Measurements from ENCODE around the gene ZBTB7A.

The ZBTB7A gene

DNA sequence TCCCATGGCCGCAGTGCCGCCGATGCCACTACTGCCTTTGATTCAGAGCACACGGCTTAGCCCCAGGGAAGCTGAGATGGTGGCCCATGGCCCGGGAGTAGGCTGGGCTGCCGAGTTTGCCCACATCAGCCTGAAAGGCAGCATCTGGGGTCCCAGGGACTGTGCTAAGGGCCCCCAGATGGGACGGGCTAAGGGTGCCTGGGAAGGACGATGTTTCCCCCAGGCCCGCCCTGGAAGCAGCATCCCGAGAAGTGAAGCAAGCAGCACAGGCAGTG is 34.7 kb upstream of the ZBTB7A start:
- H3K9ac ChIP-seq (ENCODE audit: low read length): no peak overlapping the region
- no peaks in the 10 kb centered on the region for H3K27me3 ChIP-seq (ENCODE audit: control insufficient read depth, insufficient read depth, low read length)
- no peaks in the 10 kb centered on the region for H3K4me1 ChIP-seq (ENCODE audit: control insufficient read depth, low read depth, low read length)
- H3K4me3 ChIP-seq (ENCODE audit: low read length): no peak overlapping the region
- no peaks in the 10 kb centered on the region for H3K9me3 ChIP-seq (ENCODE audit: control insufficient read depth, low read depth, low read length)
- H3K27ac ChIP-seq (ENCODE audit: low read length): no peak overlapping the region
- peaks cover 60% of the 10 kb centered on the region for H3K36me3 ChIP-seq (ENCODE audit: control insufficient read depth, low read depth, low read length)

DNA sequence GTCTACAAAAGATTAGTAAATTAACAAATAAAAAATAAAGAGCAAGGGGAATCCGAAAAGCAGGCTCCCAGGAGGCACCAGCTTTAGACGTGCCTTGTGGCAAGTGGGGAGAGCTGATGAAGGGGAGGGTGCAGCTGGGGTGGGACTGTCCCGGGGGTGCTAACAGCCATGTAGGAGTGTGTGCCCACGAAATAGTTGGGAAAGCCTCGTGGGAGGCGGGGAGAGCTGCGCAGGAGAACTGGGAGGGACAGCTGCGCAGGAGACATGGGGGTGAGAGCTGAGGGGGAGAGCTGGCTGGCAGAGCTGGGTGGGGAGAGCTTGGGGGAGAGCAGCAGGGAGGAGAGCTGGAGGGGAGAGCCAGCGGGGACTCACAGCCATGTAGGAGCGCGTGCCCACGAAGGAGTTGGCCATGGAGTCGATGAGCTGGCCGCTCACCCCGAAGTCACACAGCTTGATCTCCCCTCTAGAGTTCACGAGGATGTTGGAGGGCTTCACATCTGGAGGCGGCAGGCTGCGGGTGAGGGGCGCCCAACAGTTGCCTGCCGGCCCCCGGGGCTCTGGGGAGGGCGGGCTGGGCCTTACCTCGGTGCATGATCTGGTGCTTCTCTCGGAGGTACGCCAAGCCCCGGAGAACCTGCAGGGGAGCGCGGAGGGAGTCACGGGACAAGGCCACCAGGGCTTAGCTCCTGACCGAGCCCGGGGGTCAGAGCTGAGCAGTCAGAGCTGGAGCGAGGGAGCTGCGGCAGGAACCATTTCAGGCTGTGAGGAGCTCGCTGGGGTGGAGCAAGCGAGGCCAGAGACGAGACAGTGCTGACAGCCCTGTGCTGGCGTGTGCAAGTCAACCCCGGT is 34.2 kb upstream of the ZBTB7A start:
- no peak overlapping the region for H3K9ac ChIP-seq (ENCODE audit: low read length)
- no peak overlapping the region for H3K4me3 ChIP-seq (ENCODE audit: low read length)
- H3K9me3 ChIP-seq (ENCODE audit: control insufficient read depth, low read depth, low read length): no peaks in the 10 kb centered on the region
- peaks cover 59% of the 10 kb centered on the region for H3K36me3 ChIP-seq (ENCODE audit: control insufficient read depth, low read depth, low read length)
- no peak overlapping the region for H3K27ac ChIP-seq (ENCODE audit: low read length)
- no peaks in the 10 kb centered on the region for H3K4me1 ChIP-seq (ENCODE audit: control insufficient read depth, low read depth, low read length)
- H3K27me3 ChIP-seq (ENCODE audit: control insufficient read depth, insufficient read depth, low read length): no peaks in the 10 kb centered on the region

DNA sequence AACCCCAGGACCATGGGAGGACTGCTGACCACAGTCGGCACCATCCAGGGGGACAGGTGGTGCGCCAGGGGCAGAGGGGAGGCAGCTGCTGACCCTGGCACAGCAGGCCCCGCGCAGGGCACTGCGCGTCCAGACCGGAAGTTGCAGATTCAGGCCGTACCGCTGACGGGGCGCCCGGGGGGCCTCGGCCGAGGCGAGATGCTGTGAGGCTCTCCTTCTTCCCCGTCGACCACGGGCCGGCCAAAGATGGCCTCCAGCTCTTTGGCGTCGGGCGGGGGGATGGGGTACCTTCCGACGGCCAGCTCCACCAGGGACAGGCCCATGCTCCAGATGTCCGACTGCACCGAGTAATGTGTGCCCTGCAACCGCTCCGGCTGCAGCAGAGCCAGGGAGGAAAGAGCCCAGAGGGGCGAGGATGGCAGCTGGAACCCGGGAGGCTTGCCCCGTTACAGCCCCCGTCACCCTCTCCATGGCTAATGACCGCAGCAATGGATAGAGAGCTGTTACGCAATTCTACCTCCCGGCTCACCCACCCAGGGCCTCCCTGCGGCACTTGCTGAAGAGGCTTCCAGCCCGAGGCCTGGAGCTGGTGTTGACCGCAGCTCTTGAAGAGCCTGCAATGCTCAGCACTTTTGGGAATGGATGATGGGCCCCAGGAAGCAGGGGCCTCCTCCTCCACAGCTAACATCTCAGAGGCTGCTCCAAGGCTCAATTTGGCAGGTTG is 32.5 kb upstream of the ZBTB7A start:
- Histone ChIP-seq H3K36me3 (ENCODE audit: control insufficient read depth, low read depth, low read length) (peaks cover 47% of the 10 kb centered on the region), H3K4me1 (ENCODE audit: control insufficient read depth, low read depth, low read length) (no peaks in the 10 kb centered on the region), H3K9ac (ENCODE audit: low read length) (no peak overlapping the region), H3K4me3 (ENCODE audit: low read length) (no peak overlapping the region), H3K27me3 (ENCODE audit: control insufficient read depth, insufficient read depth, low read length) (no peaks in the 10 kb centered on the region), H3K9me3 (ENCODE audit: control insufficient read depth, low read depth, low read length) (no peaks in the 10 kb centered on the region), H3K27ac (ENCODE audit: low read length) (no peak overlapping the region)

GRCh38 chr19:4098493-4098892 is 31.8 kb upstream of the ZBTB7A start:
- H3K27ac ChIP-seq (ENCODE audit: low read length): no peak overlapping the region
- no peaks in the 10 kb centered on the region for H3K27me3 ChIP-seq (ENCODE audit: control insufficient read depth, insufficient read depth, low read length)
- no peaks in the 10 kb centered on the region for H3K4me1 ChIP-seq (ENCODE audit: control insufficient read depth, low read depth, low read length)
- H3K36me3 ChIP-seq (ENCODE audit: control insufficient read depth, low read depth, low read length): peaks cover 47% of the 10 kb centered on the region
- no peaks in the 10 kb centered on the region for H3K9me3 ChIP-seq (ENCODE audit: control insufficient read depth, low read depth, low read length)
- no peak overlapping the region for H3K9ac ChIP-seq (ENCODE audit: low read length)
- H3K4me3 ChIP-seq (ENCODE audit: low read length): no peak overlapping the region

DNA sequence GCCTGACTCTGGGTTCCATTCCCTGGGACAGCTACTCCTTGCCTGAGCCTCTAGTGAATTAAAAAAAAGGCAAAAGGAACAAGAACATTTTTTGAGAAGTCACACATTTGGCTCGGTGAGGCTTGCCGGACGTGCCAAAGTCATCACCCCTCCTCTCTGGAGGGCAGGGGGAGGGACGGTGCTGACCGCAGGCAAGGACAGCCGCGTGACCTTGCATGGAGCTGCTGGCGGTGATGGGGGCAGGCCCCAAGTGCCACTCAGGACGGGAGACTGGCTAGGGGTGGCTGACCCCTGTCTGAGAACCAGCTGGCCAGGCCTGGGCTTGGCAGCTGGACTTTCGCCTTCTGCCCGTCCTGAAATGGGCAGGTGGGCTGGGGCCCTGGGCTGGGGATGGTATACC is 30.8 kb upstream of the ZBTB7A start:
- no peak overlapping the region for H3K4me3 ChIP-seq (ENCODE audit: low read length)
- H3K9me3 ChIP-seq (ENCODE audit: control insufficient read depth, low read depth, low read length): no peaks in the 10 kb centered on the region
- H3K36me3 ChIP-seq (ENCODE audit: control insufficient read depth, low read depth, low read length): peaks cover 51% of the 10 kb centered on the region
- no peaks in the 10 kb centered on the region for H3K4me1 ChIP-seq (ENCODE audit: control insufficient read depth, low read depth, low read length)
- H3K9ac ChIP-seq (ENCODE audit: low read length): no peak overlapping the region
- no peak overlapping the region for H3K27ac ChIP-seq (ENCODE audit: low read length)
- H3K27me3 ChIP-seq (ENCODE audit: control insufficient read depth, insufficient read depth, low read length): no peaks in the 10 kb centered on the region

- Histone ChIP-seq H3K4me3 (ENCODE audit: low read length) (no peak overlapping the region), H3K4me1 (ENCODE audit: control insufficient read depth, low read depth, low read length) (no peaks in the 10 kb centered on the region), H3K36me3 (ENCODE audit: control insufficient read depth, low read depth, low read length) (peaks cover 43% of the 10 kb centered on the region), H3K27ac (ENCODE audit: low read length) (no peak overlapping the region), H3K27me3 (ENCODE audit: control insufficient read depth, insufficient read depth, low read length) (no peaks in the 10 kb centered on the region), H3K9ac (ENCODE audit: low read length) (no peak overlapping the region), H3K9me3 (ENCODE audit: control insufficient read depth, low read depth, low read length) (no peaks in the 10 kb centered on the region)
Observed at GRCh38 chr19:4096049-4096892, 29.6 kb upstream of the ZBTB7A start.

DNA sequence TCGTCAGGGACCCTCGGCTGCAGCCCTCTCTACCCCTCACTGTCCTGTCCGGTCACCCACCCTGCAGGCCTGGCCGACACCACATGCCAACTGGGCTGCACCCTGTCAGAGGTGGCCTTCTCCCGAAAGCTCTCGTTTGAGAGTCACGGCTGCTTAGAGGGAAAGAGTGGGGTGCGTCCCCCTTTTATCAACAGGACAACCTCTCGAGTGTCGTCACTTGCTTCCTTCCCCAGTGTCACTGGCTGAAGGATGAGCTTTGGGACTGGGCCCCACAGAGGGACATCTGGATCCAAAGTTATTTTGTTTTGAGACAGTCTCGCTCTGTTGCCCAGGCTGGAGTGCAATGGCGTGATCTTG is 28.8 kb upstream of the ZBTB7A start:
- H3K9ac ChIP-seq (ENCODE audit: low read length): no peak overlapping the region
- H3K4me3 ChIP-seq (ENCODE audit: low read length): no peak overlapping the region
- H3K27ac ChIP-seq (ENCODE audit: low read length): no peak overlapping the region
- no peaks in the 10 kb centered on the region for H3K9me3 ChIP-seq (ENCODE audit: control insufficient read depth, low read depth, low read length)
- no peaks in the 10 kb centered on the region for H3K27me3 ChIP-seq (ENCODE audit: control insufficient read depth, insufficient read depth, low read length)
- no peaks in the 10 kb centered on the region for H3K4me1 ChIP-seq (ENCODE audit: control insufficient read depth, low read depth, low read length)
- peaks cover 37% of the 10 kb centered on the region for H3K36me3 ChIP-seq (ENCODE audit: control insufficient read depth, low read depth, low read length)

- H3K9me3 ChIP-seq (ENCODE audit: control insufficient read depth, low read depth, low read length): no peaks in the 10 kb centered on the region
- H3K27ac ChIP-seq (ENCODE audit: low read length): no peak overlapping the region
- no peaks in the 10 kb centered on the region for H3K27me3 ChIP-seq (ENCODE audit: control insufficient read depth, insufficient read depth, low read length)
- no peak overlapping the region for H3K4me3 ChIP-seq (ENCODE audit: low read length)
- no peak overlapping the region for H3K9ac ChIP-seq (ENCODE audit: low read length)
- peaks cover 38% of the 10 kb centered on the region for H3K36me3 ChIP-seq (ENCODE audit: control insufficient read depth, low read depth, low read length)
- no peaks in the 10 kb centered on the region for H3K4me1 ChIP-seq (ENCODE audit: control insufficient read depth, low read depth, low read length)
Observed at GRCh38 chr19:4094761-4095487, 28.2 kb upstream of the ZBTB7A start.

GRCh38 chr19:4094291-4094690 is 27.6 kb upstream of the ZBTB7A start:
- H3K36me3 ChIP-seq (ENCODE audit: control insufficient read depth, low read depth, low read length): peaks cover 38% of the 10 kb centered on the region
- H3K4me1 ChIP-seq (ENCODE audit: control insufficient read depth, low read depth, low read length): no peaks in the 10 kb centered on the region
- H3K27ac ChIP-seq (ENCODE audit: low read length): no peak overlapping the region
- H3K9me3 ChIP-seq (ENCODE audit: control insufficient read depth, low read depth, low read length): no peaks in the 10 kb centered on the region
- H3K27me3 ChIP-seq (ENCODE audit: control insufficient read depth, insufficient read depth, low read length): no peaks in the 10 kb centered on the region
- no peak overlapping the region for H3K4me3 ChIP-seq (ENCODE audit: low read length)
- H3K9ac ChIP-seq (ENCODE audit: low read length): no peak overlapping the region

DNA sequence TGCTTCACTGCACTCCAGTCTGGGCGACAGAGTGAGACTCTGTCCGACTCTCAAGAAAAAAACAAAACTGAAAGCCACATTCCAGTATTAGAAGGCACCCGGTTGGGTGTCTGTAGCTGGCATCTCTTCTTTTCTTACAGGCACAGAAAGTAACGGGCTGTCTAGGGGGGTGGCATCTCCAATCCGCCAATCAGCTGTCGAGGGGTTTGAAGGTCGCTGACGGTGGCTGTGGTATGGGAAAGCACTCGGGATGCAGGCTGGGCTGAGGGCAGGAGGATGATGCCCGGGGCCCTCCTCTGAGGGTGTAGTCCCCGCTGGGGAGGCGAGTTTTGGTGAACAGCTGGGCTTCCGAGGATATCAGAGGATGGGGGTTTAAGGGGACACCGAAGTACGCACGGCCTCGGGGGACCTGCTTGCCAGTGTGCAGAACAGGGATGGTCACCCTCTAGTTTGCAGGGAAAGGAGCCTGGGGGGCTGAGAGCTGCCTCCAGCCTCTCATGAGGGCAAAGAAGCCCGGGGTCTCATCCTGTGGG is 27.0 kb upstream of the ZBTB7A start:
- H3K36me3 ChIP-seq (ENCODE audit: control insufficient read depth, low read depth, low read length): peaks cover 37% of the 10 kb centered on the region
- H3K4me1 ChIP-seq (ENCODE audit: control insufficient read depth, low read depth, low read length): no peaks in the 10 kb centered on the region
- H3K4me3 ChIP-seq (ENCODE audit: low read length): no peak overlapping the region

More for the DNA sequence above, 27.0 kb upstream of the ZBTB7A start:
- H3K9me3 ChIP-seq (ENCODE audit: control insufficient read depth, low read depth, low read length): no peaks in the 10 kb centered on the region
- H3K9ac ChIP-seq (ENCODE audit: low read length): no peak overlapping the region
- H3K27ac ChIP-seq (ENCODE audit: low read length): no peak overlapping the region
- no peaks in the 10 kb centered on the region for H3K27me3 ChIP-seq (ENCODE audit: control insufficient read depth, insufficient read depth, low read length)
